BJ (cell line): ENCODE data around the gene RHBDD1. TPM values are rescaled to one million over a fixed set of nuclear protein-coding genes. Genes with fewer than 3 reads are reported as not detected.

Source experiments
- polyA plus RNA-seq: library from polyadenylated mRNA; depleted of rRNA; stranded (reverse); fragments of >200 nt; gene quantifications from 2 replicates; pipeline ENCODE4 v1.2.3, GENCODE V29; 2011; rRNA removed
- small RNA-seq: library from RNA; depleted of rRNA; stranded (forward); fragments of <200 nt; gene quantifications from one replicate; pipeline ENCODE3, GENCODE V24; 2012; ENCODE audit warnings: low replicate concordance, low read depth; ENCODE audit not compliant: insufficient read length

Gene RHBDD1
- polyA plus RNA-seq, 1 experiment = 29.2 TPM

Small RNAs within 50 kb of the gene (small RNA-seq; reads per million reads assigned to genes)
- not detected for gene RF00554

Other genes starting within 250 kb of the RHBDD1 start
- 12.4 and 13.0 TPM in 2 replicates for gene IRS1, start 36.2 kb upstream of the RHBDD1 start, polyA plus RNA-seq